Aorta (tissue), 5 donors: ENCODE data around the gene WFDC1. TPM values are rescaled to one million over a fixed set of nuclear protein-coding genes. Genes with fewer than 3 reads are reported as not detected.

Source experiments
- ATAC-seq: fragments of 200-7000 bp; cut with Tn5 transposase; one replicate; pipeline ENCODE4 v1.9.1; 2022; ENCODE audit warnings: moderate library complexity; ENCODE audit not compliant: low FRiP score
- DNase-seq, 2 donors: peaks; one replicate each; pipeline ENCODE4 v3.0.0-alpha.2; 2020
- H3K27ac ChIP-seq, 2 donors: one replicate each; pipeline ENCODE4 v1.5.1; 2013; ENCODE audit warnings: low read length in 2 of 2, mild to moderate bottlenecking in 2 of 2, moderate library complexity in 2 of 2, control low read depth in 1 of 2, inconsistent platforms in 1 of 2, low read depth in 1 of 2
- H3K27me3 ChIP-seq, 2 donors: one replicate each; pipeline ENCODE4 v1.6.1; 2013; ENCODE audit warnings: control low read depth in 1 of 2, low read length in 1 of 2, mild to moderate bottlenecking in 1 of 2, moderate library complexity in 1 of 2; ENCODE audit not compliant: insufficient read depth in 2 of 2, control insufficient read depth in 1 of 2
- H3K36me3 ChIP-seq, 2 donors: one replicate each; pipeline ENCODE4 v1.6.1; 2013; ENCODE audit warnings: control low read depth in 1 of 2, low read length in 1 of 2, mild to moderate bottlenecking in 1 of 2; ENCODE audit not compliant: insufficient read depth in 2 of 2, control insufficient read depth in 1 of 2
- H3K4me1 ChIP-seq, 2 donors: one replicate each; pipeline ENCODE4 v1.6.1; 2013; ENCODE audit warnings: low read length in 2 of 2, control low read depth in 1 of 2, mild to moderate bottlenecking in 1 of 2, moderate library complexity in 1 of 2; ENCODE audit not compliant: insufficient read depth in 2 of 2, control insufficient read depth in 1 of 2
- H3K4me3 ChIP-seq, 2 donors: one replicate each; pipeline ENCODE4 v1.5.1; 2013; ENCODE audit warnings: low read length in 2 of 2, control low read depth in 1 of 2, mild to moderate bottlenecking in 1 of 2
- H3K9me3 ChIP-seq: one replicate; pipeline ENCODE4 v1.6.1; 2013; ENCODE audit warnings: mild to moderate bottlenecking, low read length; ENCODE audit not compliant: control insufficient read depth
- whole genome bisulfite sequencing, 2 donors: extraction: QIAGEN DNeasy Blood & Tissue Kit; methylation state at CpG; one replicate each; pipeline ENCODE4 v1.1.7; 2013; 5-methylcytosine and 5-hydroxymethylcytosine counted together
- intact Hi-C, 2 donors: fragments of 100-400 bp; cut with DNase I; formaldehyde crosslinking; loops; one replicate each; pipeline versions ENCODE4 v1.14.2 to v1.15.0; 2022
- polyA plus RNA-seq, 2 donors: library from polyadenylated mRNA; stranded (reverse); fragments of 200-250 nt; gene quantifications; one replicate each; pipeline ENCODE4 v1.2.3, GENCODE V29; 2013
- total RNA-seq, 2 donors: library from RNA; stranded (reverse); fragmentation: NEBNext Ultra II Directional; extraction: Animal tissue kit (Norgen Biotek cat#: 25700); gene quantifications; one replicate each; pipeline ENCODE4 v1.2.1, GENCODE V29; 2021
- donor health status: healthy with polysubstance abuse.
- donor health status: Bipolar disorder and iron deficiency.
- donor health status: DM: no; HTN: no; CAD: no.
- donor health status: DM: no; HTN: no; CAD: no.
- donor health status: DM: yes; HTN: yes; CAD: no.

The WFDC1 gene
- total and polyA plus RNA-seq, 4 donors: 11.8 to 72.2 (median 28.3) TPM

- Histone ChIP-seq H3K27ac (no peak overlapping the region), H3K36me3 (no peaks in the 10 kb centered on the region), H3K4me1 (no peaks in the 10 kb centered on the region), H3K4me3 (no peak overlapping the region), H3K9me3 (peaks cover 2% of the 10 kb centered on the region), H3K27me3 (no peaks in the 10 kb centered on the region)
- peak in 1 of 2 donors; percentile 68 for DNase-seq
- ATAC-seq: no peak
- intact Hi-C loops: no loop called here
- 15 to 19% methylated on average over 48 to 55 of the region's 55 CpGs for WGBS, 2 donors
These were observed 18.2 kb downstream of the WFDC1 start for GRCh38 chr16:84312783-84313382.

GRCh38 chr16:84313921-84314320 lies 19.2 kb downstream of the WFDC1 start:
- 70 to 74% methylated on average over 10 of the region's 10 CpGs for WGBS, 2 donors
- intact Hi-C loops: no loop called here
- no peaks in the 10 kb centered on the region for H3K4me1 ChIP-seq
- no peaks in the 10 kb centered on the region for H3K36me3 ChIP-seq
- no peak overlapping the region for H3K27ac ChIP-seq
- H3K9me3 ChIP-seq: peaks cover 2% of the 10 kb centered on the region
- ATAC-seq (no peak), DNase-seq (peak in 1 of 2 donors; percentile 34)
- H3K4me3 ChIP-seq: no peak overlapping the region
- H3K27me3 ChIP-seq: no peaks in the 10 kb centered on the region

GRCh38 chr16:84314373-84314772 lies 19.7 kb downstream of the WFDC1 start:
- DNase-seq (peak in 1 of 2 donors; percentile 40), ATAC-seq (no peak)
- H3K4me1 ChIP-seq: no peaks in the 10 kb centered on the region
- H3K27me3 ChIP-seq: no peaks in the 10 kb centered on the region
- no peaks in the 10 kb centered on the region for H3K36me3 ChIP-seq
- H3K27ac ChIP-seq: no peak overlapping the region
- intact Hi-C loops: no loop called here
- WGBS, 2 donors: 78 to 82% methylated on average over 6 of the region's 6 CpGs
- H3K4me3 ChIP-seq: no peak overlapping the region
- H3K9me3 ChIP-seq: peaks cover 2% of the 10 kb centered on the region

GRCh38 chr16:84314814-84315213 lies 20.1 kb downstream of the WFDC1 start:
- no peak overlapping the region for H3K27ac ChIP-seq
- intact Hi-C loops: no loop called here
- peak in 1 of 2 donors; percentile 39 for DNase-seq
- no peaks in the 10 kb centered on the region for H3K27me3 ChIP-seq
- H3K4me3 ChIP-seq: no peak overlapping the region
- ATAC-seq: no peak
- H3K9me3 ChIP-seq: peaks cover 2% of the 10 kb centered on the region
- no peaks in the 10 kb centered on the region for H3K36me3 ChIP-seq
- H3K4me1 ChIP-seq: no peaks in the 10 kb centered on the region
- WGBS, 2 donors: 85 to 88% methylated on average over 4 of the region's 4 CpGs

- H3K9me3 ChIP-seq: peaks cover 2% of the 10 kb centered on the region
- H3K27me3 ChIP-seq: no peaks in the 10 kb centered on the region
- H3K27ac ChIP-seq: no peak overlapping the region
- intact Hi-C loops: no loop called here
- peak in 1 of 2 donors; percentile 47 for DNase-seq
- no peaks in the 10 kb centered on the region for H3K4me1 ChIP-seq
- H3K36me3 ChIP-seq: no peaks in the 10 kb centered on the region
- no peak for ATAC-seq
- 57 to 65% methylated on average over 5 of the region's 5 CpGs for WGBS, 2 donors
- no peak overlapping the region for H3K4me3 ChIP-seq
These were observed 20.7 kb downstream of the WFDC1 start for GRCh38 chr16:84315422-84315821.

- H3K27me3 ChIP-seq: no peaks in the 10 kb centered on the region
- H3K27ac ChIP-seq: no peak overlapping the region
- no peaks in the 10 kb centered on the region for H3K4me1 ChIP-seq
- ATAC-seq (no peak), DNase-seq (peak in 1 of 2 donors; percentile 69)
- H3K9me3 ChIP-seq: peaks cover 2% of the 10 kb centered on the region
- H3K4me3 ChIP-seq: no peak overlapping the region
- intact Hi-C loops: no loop called here
- 84 to 86% methylated on average over 19 of the region's 19 CpGs for WGBS, 2 donors
- H3K36me3 ChIP-seq: no peaks in the 10 kb centered on the region
These were observed 23.7 kb downstream of the WFDC1 start for GRCh38 chr16:84318091-84318975.

GRCh38 chr16:84319146-84319760 lies 24.6 kb downstream of the WFDC1 start:
- ATAC-seq (no peak), DNase-seq (peak in 1 of 2 donors; percentile 71)
- no peaks in the 10 kb centered on the region for H3K4me1 ChIP-seq
- no peak overlapping the region for H3K4me3 ChIP-seq
- intact Hi-C loops: no loop called here
- H3K27ac ChIP-seq: no peak overlapping the region
- H3K36me3 ChIP-seq: no peaks in the 10 kb centered on the region
- H3K27me3 ChIP-seq: no peaks in the 10 kb centered on the region
- H3K9me3 ChIP-seq: peaks cover 2% of the 10 kb centered on the region
- 95 to 96% methylated on average over 22 to 24 of the region's 24 CpGs for WGBS, 2 donors

GRCh38 chr16:84320511-84320910 lies 25.8 kb downstream of the WFDC1 start:
- H3K27ac ChIP-seq: no peak overlapping the region
- no peaks in the 10 kb centered on the region for H3K36me3 ChIP-seq
- DNase-seq: peak in 1 of 2 donors; percentile 35
- H3K4me1 ChIP-seq: no peaks in the 10 kb centered on the region
- intact Hi-C loops: no loop called here
- WGBS, 2 donors: 90 to 91% methylated on average over 5 of the region's 5 CpGs
- H3K4me3 ChIP-seq: no peak overlapping the region
- no peak for ATAC-seq
- H3K27me3 ChIP-seq: no peaks in the 10 kb centered on the region
- H3K9me3 ChIP-seq: peaks cover 2% of the 10 kb centered on the region
